HEK293 (cell line): Measurements from ENCODE around the gene NBPF1.

ENCODE experiments used
- GLI4 ChIP-seq: fragments of 450-650 bp; formaldehyde crosslinking; IDR thresholded peaks from 2 replicates; pipeline ENCODE4 v1.5.1; 2016; ENCODE audit warnings: missing biosample characterization, missing genetic modification characterization
- OVOL3 ChIP-seq: fragments of 450-650 bp; formaldehyde crosslinking; IDR thresholded peaks from 2 replicates; pipeline ENCODE4 v1.5.1; 2016; ENCODE audit warnings: missing biosample characterization, missing genetic modification characterization
- REPIN1 ChIP-seq: fragments of 450-650 bp; formaldehyde crosslinking; IDR thresholded peaks from 2 replicates; pipeline ENCODE4 v1.5.1; 2017; ENCODE audit warnings: missing biosample characterization, missing genetic modification characterization, low read depth
- SP3 ChIP-seq: fragments of 450-650 bp; formaldehyde crosslinking; IDR thresholded peaks from 2 replicates; pipeline ENCODE4 v1.5.1; 2016; ENCODE audit warnings: missing biosample characterization, missing genetic modification characterization
- ZBTB17 ChIP-seq: fragments of 450-650 bp; formaldehyde crosslinking; IDR thresholded peaks from 2 replicates; pipeline ENCODE4 v1.5.1; 2016; ENCODE audit warnings: missing biosample characterization, missing genetic modification characterization
- ZBTB20 ChIP-seq: fragments of 450-650 bp; formaldehyde crosslinking; IDR thresholded peaks from 2 replicates; pipeline ENCODE4 v1.5.1; 2016; ENCODE audit warnings: missing biosample characterization, missing genetic modification characterization
- ZBTB44 ChIP-seq: fragments of 450-650 bp; IDR thresholded peaks from 2 replicates; pipeline ENCODE4 v1.5.1; 2018; ENCODE audit warnings: missing biosample characterization, mild to moderate bottlenecking, missing genetic modification characterization
- ZBTB7A ChIP-seq: fragments of 450-650 bp; formaldehyde crosslinking; IDR thresholded peaks from 2 replicates; pipeline ENCODE4 v1.5.1; 2016; ENCODE audit warnings: low read depth, missing biosample characterization, missing genetic modification characterization
- ZNF16 ChIP-seq: fragments of 450-650 bp; formaldehyde crosslinking; IDR thresholded peaks from 2 replicates; pipeline ENCODE4 v1.5.1; 2016; ENCODE audit warnings: low read depth, missing biosample characterization, missing genetic modification characterization
- ZNF184 ChIP-seq: fragments of 450-650 bp; IDR thresholded peaks from 2 replicates; pipeline ENCODE4 v1.5.1; 2018; ENCODE audit warnings: missing biosample characterization, mild to moderate bottlenecking, missing genetic modification characterization
- ZNF211 ChIP-seq: fragments of 450-650 bp; formaldehyde crosslinking; IDR thresholded peaks from 2 replicates; pipeline ENCODE4 v1.5.1; 2016; ENCODE audit warnings: low read depth, missing biosample characterization, missing genetic modification characterization
- ZNF26 ChIP-seq: fragments of 450-650 bp; formaldehyde crosslinking; IDR thresholded peaks from 2 replicates; pipeline ENCODE4 v1.5.1; 2016; ENCODE audit warnings: missing biosample characterization, missing genetic modification characterization
- ZNF324 ChIP-seq: fragments of 450-650 bp; formaldehyde crosslinking; IDR thresholded peaks from 2 replicates; pipeline ENCODE4 v1.5.1; 2016; ENCODE audit warnings: missing biosample characterization, missing genetic modification characterization
- ZNF423 ChIP-seq: fragments of 450-650 bp; formaldehyde crosslinking; IDR thresholded peaks from 2 replicates; pipeline ENCODE4 v1.5.1; 2016; ENCODE audit warnings: missing biosample characterization, missing genetic modification characterization
- ZNF449 ChIP-seq: fragments of 450-650 bp; formaldehyde crosslinking; IDR thresholded peaks from 2 replicates; pipeline ENCODE4 v1.5.1; 2017; ENCODE audit warnings: missing biosample characterization, mild to moderate bottlenecking, missing genetic modification characterization, moderate library complexity
- ZNF513 ChIP-seq: fragments of 450-650 bp; IDR thresholded peaks from 2 replicates; pipeline ENCODE4 v1.5.1; 2018; ENCODE audit warnings: missing biosample characterization, missing genetic modification characterization
- ZNF521 ChIP-seq: fragments of 450-650 bp; formaldehyde crosslinking; IDR thresholded peaks from 2 replicates; pipeline ENCODE4 v1.5.1; 2017; ENCODE audit warnings: missing biosample characterization, mild to moderate bottlenecking, missing genetic modification characterization
- ZNF571 ChIP-seq: fragments of 450-650 bp; formaldehyde crosslinking; IDR thresholded peaks from 2 replicates; pipeline ENCODE4 v1.5.0; 2017; ENCODE audit warnings: missing biosample characterization, missing genetic modification characterization
- ZNF645 ChIP-seq: fragments of 450-650 bp; formaldehyde crosslinking; IDR thresholded peaks from 2 replicates; pipeline ENCODE4; 2016; ENCODE audit warnings: missing biosample characterization, missing genetic modification characterization
- ZSCAN30 ChIP-seq: fragments of 450-650 bp; IDR thresholded peaks from 2 replicates; pipeline ENCODE4 v1.5.1; 2018; ENCODE audit warnings: missing biosample characterization, mild to moderate bottlenecking, missing genetic modification characterization, moderate library complexity
- ZXDB ChIP-seq: fragments of 450-650 bp; formaldehyde crosslinking; IDR thresholded peaks from 2 replicates; pipeline ENCODE4 v1.5.1; 2016; ENCODE audit warnings: missing biosample characterization, missing genetic modification characterization
- TF ChIP-seq, protein P1 (sequence below): fragments of 450-650 bp; formaldehyde crosslinking; IDR thresholded peaks from 2 replicates; pipeline ENCODE4 v1.5.1; 2016; ENCODE audit warnings: missing biosample characterization, missing genetic modification characterization

Gene NBPF1

GRCh38 chr1:16615253-16616252 is 2.2 kb upstream of the NBPF1 start (continued):
- TF ChIP-seq ZNF449 (tag by site-specific recombination) (no peak), ZNF324 (no peak), ZNF16 (tag by site-specific recombination) (no peak), ZNF26 (tag by site-specific recombination) (no peak), REPIN1 (tag by site-specific recombination) (no peak), ZNF211 (tag by site-specific recombination) (no peak), ZNF513 (tag by site-specific recombination) (no peak; the same call in 1 of the 2 replicates), ZBTB17 (peak; percentile 78), ZNF184 (tag by site-specific recombination) (peak; percentile 39; the same call in 1 of the 2 replicates), ZXDB (tag by site-specific recombination) (no peak), ZNF423 (tag by site-specific recombination) (no peak), ZBTB7A (tag by site-specific recombination) (no peak), ZBTB44 (tag by site-specific recombination) (0 out of 2 replicates have a peak, but pooled peaks have one; percentile 8), ZNF571 (tag by site-specific recombination) (no peak), OVOL3 (no peak), ZBTB20 (tag by site-specific recombination) (0 out of 2 replicates have a peak, but pooled peaks have one; percentile 16), ZSCAN30 (tag by site-specific recombination) (no peak), GLI4 (tag by site-specific recombination) (no peak), ZNF645 (no peak), SP3 (tag by site-specific recombination) (no peak), ZNF521 (tag by site-specific recombination) (no peak)
- TF ChIP-seq, protein P1, sequence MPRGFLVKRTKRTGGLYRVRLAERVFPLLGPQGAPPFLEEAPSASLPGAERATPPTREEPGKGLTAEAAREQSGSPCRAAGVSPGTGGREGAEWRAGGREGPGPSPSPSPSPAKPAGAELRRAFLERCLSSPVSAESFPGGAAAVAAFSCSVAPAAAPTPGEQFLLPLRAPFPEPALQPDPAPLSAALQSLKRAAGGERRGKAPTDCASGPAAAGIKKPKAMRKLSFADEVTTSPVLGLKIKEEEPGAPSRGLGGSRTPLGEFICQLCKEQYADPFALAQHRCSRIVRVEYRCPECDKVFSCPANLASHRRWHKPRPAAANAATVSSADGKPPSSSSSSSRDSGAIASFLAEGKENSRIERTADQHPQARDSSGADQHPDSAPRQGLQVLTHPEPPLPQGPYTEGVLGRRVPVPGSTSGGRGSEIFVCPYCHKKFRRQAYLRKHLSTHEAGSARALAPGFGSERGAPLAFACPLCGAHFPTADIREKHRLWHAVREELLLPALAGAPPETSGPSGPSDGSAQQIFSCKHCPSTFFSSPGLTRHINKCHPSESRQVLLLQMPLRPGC (tag by site-specific recombination): no peak
- TF ChIP-seq, all 188 proteins: peak for 6
